NCI-H2171 (cell line): ENCODE results near the gene SCYGR5.
"Not testable (repeated sequence)": the region's sequence is repeated elsewhere in the genome, so short reads cannot be mapped to it uniquely, and the experiment has no call there.

Experiments
- DNase-seq: peaks from one replicate; lab custom pipeline; 2025; lab: John Stamatoyannopoulos, UW

SCYGR5 gene, protein sequence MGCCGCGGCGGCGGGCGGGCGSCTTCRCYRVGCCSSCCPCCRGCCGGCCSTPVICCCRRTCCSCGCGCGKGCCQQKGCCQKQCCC

DNA sequence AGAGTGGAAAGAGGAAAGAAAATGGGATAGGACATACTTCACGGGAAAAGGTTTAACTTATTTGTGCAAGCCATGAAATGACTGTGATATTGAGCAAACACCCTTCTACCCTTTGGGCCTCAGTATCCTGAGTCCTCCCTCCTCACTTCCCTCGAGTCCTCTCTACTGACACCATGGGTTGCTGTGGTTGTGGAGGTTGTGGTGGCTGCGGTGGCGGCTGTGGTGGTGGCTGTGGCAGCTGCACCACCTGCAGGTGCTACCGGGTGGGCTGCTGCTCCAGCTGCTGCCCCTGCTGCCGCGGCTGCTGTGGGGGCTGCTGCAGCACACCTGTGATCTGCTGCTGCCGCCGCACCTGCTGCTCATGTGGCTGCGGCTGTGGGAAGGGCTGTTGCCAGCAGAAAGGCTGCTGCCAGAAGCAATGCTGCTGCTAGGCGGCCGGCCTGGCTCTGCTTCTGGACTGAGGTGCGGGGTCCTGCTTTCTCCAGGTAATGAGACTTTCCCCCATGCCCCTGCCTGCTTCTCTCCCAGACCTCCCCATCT lies at the start of gene SCYGR5:
Gene SCYGR5 (plus strand): TSS at position 174 of the 540 bp plus-strand sequence. CDS start 0 bp downstream, at position 174.
- not testable (repeated sequence) for DNase-seq

DNA sequence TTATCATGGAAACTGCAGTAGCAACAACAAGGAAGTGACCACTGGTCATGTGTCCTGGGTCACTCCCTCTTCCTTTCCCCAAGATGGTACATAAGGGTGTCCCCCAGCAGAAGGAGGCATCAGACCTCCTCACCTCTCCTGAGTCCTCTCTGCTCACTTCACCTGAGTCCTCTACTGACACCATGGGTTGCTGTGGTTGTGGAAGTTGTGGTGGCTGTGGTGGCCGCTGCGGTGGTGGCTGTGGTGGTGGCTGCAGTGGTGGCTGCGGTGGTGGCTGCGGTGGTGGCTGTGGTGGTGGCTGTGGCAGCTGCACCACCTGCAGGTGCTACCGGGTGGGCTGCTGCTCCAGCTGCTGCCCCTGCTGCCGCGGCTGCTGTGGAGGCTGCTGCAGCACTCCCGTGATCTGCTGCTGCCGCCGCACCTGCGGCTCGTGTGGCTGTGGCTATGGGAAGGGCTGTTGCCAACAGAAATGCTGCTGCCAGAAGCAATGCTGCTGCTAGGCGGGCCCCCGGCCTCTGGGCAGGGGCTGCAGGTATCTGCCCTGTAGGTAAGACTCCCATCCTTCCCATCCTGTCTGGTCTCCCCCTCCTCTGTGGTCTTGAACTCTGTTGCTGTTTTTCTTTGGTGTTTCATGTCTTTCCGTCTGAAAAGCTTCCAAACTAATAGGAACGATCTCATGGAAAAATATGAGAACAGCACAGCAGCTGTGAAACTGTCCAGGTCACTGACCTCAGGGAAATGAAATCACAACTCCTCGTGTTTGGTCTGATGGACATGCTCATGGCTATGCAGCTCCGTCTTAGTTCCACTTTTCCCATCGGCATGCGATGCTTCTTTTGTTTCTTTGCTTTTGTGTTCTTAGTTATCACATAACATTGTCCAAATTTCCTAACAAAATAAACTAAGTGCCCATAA lies 49.0 kb upstream of the SCYGR5 start, which contains the start of gene SCYGR4:
Gene SCYGR4 (plus strand): TSS at position 183 of the 915 bp plus-strand sequence. CDS start 0 bp downstream, at position 183.
- DNase-seq = no peak

DNA sequence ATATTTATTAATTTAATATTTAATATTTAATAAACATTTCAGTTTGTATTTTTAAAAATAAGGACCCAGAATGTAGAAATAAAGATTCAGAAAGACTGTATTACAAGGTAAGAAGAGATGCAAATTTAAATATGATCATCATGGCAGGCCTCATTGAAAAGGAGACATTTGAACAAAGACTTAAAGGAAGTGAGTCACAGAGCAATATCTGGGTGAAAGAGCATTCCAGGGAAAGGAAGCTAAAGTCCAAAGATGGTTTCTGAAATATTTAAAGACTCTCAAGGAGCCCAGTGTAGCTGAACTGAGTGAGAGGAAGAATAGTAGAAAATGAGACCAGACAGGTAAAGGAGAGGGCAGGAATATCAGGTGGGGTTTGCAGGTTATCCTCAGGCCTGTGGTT lies 43.4 kb upstream of the SCYGR5 start:
- DNase-seq = no peak

DNA sequence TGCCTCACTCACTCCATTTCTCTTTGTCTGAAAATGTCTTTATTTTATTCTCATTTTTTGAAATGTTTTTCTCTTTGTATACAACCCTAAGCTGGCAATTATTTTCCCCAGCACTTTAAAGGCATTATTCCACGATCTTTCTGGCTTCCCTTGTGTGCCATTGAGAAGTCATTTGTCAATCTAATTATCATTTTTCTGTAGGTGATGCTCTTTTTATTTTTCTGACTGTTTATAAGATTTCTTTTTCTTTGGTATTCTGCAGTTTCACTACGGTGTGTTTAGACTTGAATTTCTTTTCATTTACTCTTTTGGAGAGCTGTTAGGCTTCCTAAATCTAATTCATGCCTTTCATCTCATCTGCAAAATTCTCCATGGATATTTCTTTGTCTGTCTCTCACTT lies 41.2 kb upstream of the SCYGR5 start:
- DNase-seq = no peak

DNA sequence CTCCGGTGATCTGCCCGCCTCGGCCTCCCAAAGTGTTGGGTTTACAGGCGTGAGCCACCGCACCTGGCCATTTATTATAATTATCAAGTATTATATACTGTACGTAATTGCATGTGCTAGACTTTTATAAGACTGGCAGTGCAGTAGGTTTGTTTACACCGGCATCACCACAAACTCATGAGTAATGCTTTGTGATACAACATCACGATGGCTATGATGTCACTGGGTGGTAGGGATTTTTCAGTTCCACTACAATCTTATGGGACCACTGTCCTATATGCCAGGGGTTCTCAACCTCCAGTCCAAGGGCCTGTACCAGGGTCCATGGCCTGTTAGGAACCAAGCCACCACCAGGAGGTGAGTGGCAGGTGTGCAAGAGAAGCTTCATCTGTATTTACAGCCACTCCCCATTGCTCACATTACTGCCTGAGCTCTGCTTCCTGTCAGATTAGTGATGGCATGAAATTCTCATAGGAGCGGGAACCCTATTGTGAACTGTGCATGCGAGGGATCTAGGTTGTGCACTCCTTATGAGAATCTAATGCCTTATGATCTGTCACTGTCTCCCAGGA lies 39.9 kb upstream of the SCYGR5 start:
- DNase-seq = no peak

DNA sequence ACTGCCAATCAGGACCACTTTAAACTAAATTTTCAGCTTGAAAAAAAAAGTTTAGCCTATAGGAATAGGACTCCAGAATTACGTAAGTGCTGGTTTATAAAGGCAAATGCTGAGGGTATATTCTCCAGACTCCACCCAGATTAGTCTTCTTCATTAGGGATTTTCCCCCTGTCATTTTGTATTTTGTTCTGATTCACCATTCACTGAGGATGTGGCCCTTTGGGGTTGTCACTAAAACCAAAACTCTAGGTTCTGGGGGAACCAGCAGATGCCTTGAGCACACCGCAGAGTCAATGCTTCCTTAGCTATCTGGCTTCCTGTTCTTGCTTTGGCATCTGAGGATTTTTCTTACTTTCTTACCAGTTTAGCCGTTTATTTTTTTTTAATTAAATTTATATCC lies 38.8 kb upstream of the SCYGR5 start:
- DNase-seq = no peak

DNA sequence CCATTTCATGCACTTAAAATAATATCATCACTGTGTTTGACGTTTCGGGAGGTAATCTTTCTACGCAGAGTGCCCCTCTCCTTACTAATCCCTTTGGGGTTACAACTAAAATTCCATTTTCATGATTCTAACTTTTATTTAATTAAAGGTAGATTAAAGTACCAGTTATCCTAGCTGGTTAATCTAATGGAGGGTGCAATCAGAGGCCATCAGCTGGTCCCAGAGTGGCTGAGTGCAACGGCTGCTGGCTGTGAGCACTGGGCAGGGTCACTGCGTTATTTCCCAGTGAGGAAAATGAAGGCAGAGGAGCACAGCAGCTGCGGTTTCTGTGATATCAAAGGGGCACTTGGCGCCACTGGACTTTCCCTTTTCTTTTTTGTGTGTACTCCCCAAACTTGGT lies 37.2 kb upstream of the SCYGR5 start:
- DNase-seq = no peak

DNA sequence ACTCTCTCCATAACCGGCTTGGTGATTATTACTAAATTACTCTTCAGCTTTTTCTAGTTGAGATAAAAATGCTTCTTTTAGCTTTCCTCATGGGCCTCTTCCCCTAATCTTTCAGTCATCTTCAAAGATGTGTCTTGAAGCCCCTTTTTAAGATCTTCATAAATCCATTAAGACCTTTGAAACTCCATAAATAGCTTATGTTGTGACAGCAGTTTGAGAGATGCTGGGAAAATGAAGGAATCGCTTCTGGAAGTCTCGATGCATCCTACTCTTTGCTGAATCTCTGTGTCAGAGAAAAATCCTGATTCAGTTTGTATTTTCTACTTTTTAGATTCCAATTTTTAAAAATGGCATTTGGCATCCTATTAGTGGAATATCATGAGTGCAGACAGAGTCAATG lies 36.3 kb upstream of the SCYGR5 start:
- no peak for DNase-seq

DNA sequence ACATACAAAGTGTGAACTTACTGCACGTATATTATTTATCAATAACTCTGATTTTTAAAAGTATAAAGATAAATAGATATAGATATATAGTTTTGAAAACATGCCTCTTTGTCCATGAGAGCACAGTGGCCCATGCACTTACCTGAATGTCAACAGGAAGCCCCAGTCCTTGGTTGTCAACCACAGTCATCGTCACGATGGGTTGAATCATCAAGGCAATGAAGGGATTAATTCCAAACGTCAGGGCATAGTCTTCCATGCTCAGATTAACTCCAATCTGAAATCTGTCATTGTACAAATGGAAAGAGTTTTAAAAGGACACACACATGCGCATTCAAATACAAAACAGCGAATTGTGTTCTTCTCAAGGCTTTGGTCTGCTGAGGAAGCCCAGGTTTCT lies 33.8 kb upstream of the SCYGR5 start:
- no peak for DNase-seq

DNA sequence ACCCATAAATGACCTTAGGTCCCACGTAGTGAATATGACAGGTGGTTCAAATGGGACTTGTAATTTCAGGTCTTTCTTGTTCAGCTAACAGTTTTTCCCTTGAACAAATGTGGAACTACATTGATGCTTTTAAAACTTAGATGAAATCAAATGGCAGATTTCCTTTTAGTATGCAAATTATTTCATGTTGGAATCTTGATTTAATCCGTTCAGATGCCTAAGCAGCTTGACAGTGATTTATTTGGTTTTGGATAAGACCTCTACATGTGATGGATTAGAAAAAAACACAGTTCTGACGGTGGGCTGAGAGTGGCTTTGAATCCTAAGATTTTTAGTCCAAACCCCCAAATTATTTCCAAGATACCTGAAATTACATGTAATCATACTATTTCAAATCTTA lies 32.4 kb upstream of the SCYGR5 start:
- DNase-seq = no peak

DNA sequence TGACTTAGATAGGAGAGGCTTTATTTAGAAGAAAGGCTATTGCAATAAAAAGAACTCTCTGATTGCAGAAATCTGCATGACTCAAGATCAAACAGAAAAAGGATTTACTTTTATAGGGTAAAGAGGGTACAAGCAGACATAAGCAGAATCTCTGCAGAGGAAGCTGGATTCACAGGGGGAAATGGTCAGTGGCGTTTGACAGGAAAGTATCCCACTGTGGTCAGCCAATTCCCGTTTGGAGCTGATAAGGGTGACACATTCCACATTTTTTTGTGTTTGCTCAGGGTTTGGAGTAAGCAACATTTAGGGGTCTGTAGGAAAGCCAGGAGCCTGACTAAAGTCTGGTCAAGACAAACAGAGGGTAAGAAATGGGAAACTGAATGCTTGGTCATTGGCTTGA lies 23.9 kb upstream of the SCYGR5 start:
- DNase-seq = no peak

DNA sequence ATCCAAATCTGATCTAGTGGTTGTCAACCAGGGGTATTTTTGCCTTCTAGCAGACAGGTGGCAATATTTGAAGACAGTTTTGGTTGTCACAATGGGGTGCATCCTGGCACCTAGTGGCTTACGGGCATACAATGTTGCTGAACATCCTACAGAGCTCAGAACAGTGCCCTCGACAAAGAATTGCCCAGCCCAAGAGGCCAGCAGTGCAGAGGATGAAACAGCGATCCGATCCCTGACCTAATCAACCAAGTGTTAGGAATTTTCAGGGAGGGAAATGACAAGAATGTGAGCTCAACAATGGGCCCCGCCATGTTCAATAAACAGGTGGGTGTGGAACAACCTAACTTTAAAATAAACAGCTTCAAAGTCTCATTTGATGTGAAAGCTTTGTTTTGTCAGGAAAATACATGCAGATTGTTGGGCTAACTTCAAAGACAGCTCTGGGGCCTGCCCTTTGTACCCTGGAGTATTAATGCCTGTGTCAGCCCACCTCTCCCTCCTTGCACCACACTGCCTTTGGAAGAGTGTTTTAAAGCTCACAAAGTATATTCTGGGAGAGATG lies 22.5 kb upstream of the SCYGR5 start:
- DNase-seq = no peak

DNA sequence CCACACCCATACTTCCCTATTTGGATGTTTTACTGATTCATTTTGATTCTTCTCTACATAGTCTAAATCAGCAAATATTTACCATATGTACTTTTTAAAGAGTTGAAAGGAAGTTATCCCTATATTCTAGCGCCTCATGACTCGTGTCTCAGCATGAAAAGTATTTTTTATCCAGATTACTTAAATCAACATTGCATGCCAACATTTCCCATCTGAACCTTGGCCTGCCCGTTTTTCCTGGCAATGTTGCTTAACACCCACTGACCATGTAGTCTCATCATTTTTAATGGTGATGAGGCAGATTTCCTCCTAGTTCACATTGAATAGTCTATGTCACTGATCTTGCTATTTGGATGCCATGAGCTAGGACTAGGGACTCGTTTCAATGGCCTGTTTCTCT lies 13.2 kb upstream of the SCYGR5 start:
- DNase-seq = no peak

DNA sequence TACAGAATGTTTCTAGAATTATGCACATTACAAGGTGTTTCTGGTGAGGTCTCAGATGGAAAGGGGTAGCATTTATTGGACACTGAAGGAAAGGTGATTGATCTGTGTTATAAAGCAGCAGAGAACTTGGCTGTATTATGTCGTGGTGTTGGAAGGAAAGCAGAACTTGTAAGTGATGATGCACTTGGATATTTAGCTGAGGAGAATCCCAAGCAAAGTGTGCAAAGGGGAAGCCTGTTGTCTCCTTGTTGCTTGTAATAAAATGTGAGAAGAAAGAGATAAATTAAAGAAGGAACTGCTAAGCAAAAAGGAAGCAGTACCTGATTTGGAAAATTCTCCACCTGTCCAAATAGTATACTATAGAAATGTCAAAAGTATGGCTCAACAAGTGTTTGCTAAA lies 12.2 kb upstream of the SCYGR5 start:
- DNase-seq = no peak

DNA sequence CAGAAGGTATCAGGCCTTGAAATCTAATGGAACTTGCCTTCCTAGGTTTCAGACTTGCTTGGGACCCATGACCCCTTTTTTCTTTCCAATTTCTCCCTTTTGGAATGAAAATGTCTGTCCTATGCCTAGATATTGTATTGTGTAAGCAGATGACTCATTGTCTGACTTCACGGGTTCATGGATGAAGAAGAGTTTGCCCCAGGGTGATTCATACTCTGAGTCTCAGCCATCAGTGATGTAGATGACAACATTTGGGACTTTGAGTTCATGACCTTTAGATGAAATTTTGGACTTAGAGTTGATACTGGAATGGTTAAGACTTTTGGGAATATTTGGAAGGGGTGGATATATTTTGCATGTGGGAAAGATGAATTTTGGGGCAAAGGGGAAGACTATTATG lies 11.2 kb upstream of the SCYGR5 start:
- DNase-seq = no peak

DNA sequence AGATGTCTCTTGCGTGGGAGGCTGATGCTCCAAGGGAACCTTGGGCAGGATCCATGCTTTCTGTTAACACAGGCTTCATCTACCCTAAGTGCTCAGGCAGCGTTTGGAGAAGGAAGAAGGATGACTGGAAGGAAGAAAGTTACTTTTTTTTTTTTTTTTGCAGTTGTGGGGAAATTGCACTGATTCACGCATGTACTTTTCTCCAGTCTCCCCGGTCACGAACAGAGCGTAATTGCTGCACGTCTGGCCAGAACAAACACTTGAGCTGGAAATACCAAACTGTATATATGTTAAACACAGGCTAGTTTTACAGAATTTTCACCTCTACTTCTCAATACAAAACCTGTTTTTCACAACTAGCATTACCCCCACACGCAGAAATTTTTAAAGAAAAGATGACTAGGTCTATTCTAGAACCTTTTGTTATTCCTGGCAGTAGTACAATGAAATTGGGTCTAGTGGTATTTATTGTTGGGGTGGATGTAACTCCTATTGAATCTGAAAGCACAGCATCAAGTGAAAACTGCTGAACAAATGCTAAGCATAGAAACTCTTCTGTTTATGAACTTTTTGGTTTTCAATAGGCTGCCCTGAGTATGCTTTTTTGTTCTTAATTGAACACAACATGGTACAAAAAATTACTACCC lies 9.3 kb upstream of the SCYGR5 start:
- DNase-seq = no peak

DNA sequence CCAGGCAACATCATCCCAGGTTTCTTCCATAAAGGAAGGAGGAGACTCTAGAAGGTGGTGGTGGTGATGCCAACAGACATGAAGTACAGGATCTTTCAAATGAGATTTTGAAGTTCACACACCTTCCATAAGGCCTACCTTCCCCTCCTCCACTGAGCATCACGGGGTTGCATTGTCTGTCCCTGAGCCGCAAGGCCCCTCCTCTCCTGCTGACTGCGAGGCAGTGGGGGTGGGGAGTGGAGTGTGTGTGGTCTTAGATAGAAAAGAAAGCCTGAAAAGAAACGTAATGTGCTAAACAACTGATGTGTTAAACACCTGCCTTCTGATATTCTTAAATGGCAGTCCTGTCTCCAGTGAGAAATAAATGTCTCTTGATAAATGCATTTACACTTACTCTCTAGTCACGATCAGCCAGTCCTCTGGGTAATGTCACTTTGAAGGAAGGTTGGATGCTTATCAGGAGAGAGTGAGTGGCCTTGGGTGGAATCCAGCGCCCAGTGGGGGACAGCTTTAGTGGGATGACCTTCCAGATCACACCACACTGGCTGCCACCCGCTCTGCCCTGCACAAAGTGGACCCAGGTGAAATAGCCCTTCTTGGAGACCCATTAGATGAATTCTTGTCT lies 5.5 kb upstream of the SCYGR5 start:
- DNase-seq = no peak

DNA sequence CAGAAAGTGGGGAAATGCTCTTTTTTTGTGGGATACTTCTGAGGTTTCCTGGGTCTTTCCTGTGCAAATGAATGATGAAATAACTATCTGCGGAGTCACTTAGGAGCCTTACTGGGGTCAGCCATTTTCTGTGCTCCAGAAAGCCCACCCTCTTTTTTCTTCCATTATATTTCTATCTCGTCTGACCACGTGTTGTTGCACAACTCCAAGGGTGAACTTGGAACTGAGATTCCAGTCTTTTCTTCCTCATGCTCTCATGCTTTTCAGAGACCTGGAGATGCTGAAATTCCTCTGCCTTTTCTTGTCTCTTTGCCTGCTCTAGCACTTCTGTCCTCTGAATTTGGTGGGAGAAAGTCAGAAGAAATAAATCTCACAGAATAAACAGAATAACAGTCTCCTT lies 4.8 kb upstream of the SCYGR5 start:
- no peak for DNase-seq

DNA sequence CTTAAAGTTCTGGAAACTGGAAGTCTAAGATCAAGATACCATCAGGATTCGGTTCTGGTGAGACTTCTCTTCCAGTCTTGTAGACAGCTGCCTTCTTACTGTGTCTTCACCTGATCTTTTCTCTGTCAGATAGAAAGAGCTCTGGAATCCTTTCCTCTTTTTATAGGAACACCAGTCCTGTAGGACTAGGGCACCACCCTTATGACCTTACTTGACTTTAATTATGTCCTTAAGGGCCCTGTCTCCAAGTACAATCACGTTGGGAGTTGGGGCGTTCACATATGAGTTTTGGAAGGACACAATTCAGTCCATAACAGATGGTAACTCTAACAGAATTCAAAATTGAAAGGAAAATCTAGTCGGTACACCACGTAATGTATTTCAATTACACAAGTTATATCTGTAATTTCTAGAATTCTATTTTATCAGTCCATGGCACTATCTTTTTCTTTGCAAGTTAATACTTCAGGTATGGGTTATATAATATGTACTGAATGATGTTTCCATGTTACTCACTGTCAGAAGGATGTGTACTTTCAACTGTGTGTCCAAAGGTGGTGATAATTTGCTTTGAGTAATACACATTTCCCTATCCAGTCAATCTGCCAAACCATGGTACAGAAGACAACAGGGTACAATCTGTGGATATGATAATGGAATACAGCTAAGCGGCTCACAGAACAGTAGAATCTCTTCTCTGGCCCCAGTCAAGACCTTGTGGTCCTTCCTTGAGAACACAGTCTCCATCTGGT lies 1.2 kb upstream of the SCYGR5 start:
- no peak for DNase-seq

DNA sequence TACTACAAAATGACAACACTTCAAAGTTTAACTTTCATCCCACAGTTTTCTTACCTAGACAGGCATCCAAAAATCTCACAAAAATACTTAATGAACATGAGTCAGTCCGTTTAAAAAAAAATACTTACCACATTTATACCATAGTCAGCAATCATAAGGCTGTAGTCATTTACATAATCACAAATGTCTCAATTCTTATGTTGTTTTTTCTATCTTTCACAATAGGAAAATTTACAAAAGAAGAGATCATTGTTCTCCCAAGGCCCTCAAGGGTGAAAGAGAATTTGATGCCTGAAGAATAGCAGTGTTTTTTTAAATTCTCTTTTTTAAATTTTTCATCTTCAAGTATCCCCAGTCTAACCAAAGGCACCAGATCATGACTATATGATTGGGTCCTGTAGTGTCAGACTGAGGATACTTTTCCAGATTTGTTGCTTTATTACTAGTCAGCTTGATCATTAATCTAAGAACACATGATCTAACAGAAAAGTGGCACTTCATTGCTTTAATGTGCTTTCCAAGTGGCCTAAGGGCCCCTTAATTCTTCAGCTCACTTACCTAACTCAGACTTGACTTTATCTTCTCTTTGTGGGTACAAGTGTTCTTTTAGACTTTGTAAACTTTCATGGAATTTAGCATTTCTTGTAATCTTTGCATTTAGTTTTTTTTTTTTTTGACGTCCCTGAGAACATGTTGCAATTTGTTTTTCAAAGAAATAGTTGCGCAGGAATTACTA lies 4.7 kb downstream of the SCYGR5 start:
- DNase-seq = no peak
